GM23338 (cell line): ENCODE data around the gene HSPA2. TPM values are rescaled to one million over a fixed set of nuclear protein-coding genes. Genes with fewer than 3 reads are reported as not detected.

Experiments
- ATAC-seq: fragments of 200-7000 bp; cut with Tn5 transposase; 3 replicates; pipeline ENCODE4 v1.9.1; 2020
- DNase-seq: peaks from one replicate; pipeline ENCODE4 v3.0.0-alpha.2; 2015; ENCODE audit warnings: low spot score
- H2AFZ ChIP-seq: fragments of 200-600 bp; sonication (generic); 2 replicates; pipeline ENCODE4 v1.8.0; 2016; ENCODE audit warnings: antibody characterized with exemption, mild to moderate bottlenecking, moderate library complexity
- H3F3A ChIP-seq: fragments of 200-600 bp; sonication (generic); replicated peaks from 2 replicates; pipeline ENCODE4 v1.8.0; 2017; ENCODE audit warnings: antibody characterized with exemption, mixed run types, low read depth
- H3K27ac ChIP-seq: fragments of 200-600 bp; sonication (generic); 2 replicates; pipeline ENCODE4 v1.6.1; 2016; ENCODE audit warnings: low read depth
- H3K27me3 ChIP-seq: fragments of 200-600 bp; sonication (generic); 2 replicates; pipeline ENCODE4 v1.8.0; 2016; ENCODE audit warnings: mild to moderate bottlenecking, mixed run types, moderate library complexity; ENCODE audit not compliant: insufficient read depth
- H3K36me3 ChIP-seq: fragments of 200-600 bp; sonication (generic); 2 replicates; pipeline ENCODE4 v1.8.0; 2016; ENCODE audit warnings: mild to moderate bottlenecking; ENCODE audit not compliant: insufficient read depth
- H3K4me1 ChIP-seq: fragments of 200-600 bp; sonication (generic); 2 replicates; pipeline ENCODE4 v1.8.0; 2016; ENCODE audit warnings: mild to moderate bottlenecking, moderate library complexity; ENCODE audit not compliant: insufficient read depth
- H3K4me2 ChIP-seq: fragments of 200-600 bp; sonication (generic); 2 replicates; pipeline ENCODE4 v1.7.1; 2017; ENCODE audit warnings: mixed run types
- H3K4me3 ChIP-seq: fragments of 200-600 bp; sonication (generic); 2 replicates; pipeline ENCODE4 v1.6.1; 2016; ENCODE audit warnings: mixed run types
- H3K79me2 ChIP-seq: fragments of 200-600 bp; sonication (generic); replicated peaks from 2 replicates; pipeline ENCODE4 v1.8.0; 2017; ENCODE audit warnings: mild to moderate bottlenecking; ENCODE audit not compliant: insufficient read depth
- H3K9me2 ChIP-seq: fragments of 200-600 bp; sonication (generic); 2 replicates; pipeline ENCODE4 v1.8.0; 2017; ENCODE audit not compliant: insufficient read depth
- H4K20me1 ChIP-seq: fragments of 200-600 bp; sonication (generic); replicated peaks from 2 replicates; pipeline ENCODE4 v1.8.0; 2017; ENCODE audit warnings: mild to moderate bottlenecking; ENCODE audit not compliant: insufficient read depth
- H3K27ac Mint-ChIP-seq: 2 replicates; pipeline ENCODE4 v1.8.0; 2020; ENCODE audit warnings: inconsistent platforms, mild to moderate bottlenecking, moderate library complexity, mixed read lengths
- H3K27me3 Mint-ChIP-seq: 3 replicates; pipeline ENCODE4 v1.8.0; 2022; ENCODE audit warnings: low read depth, mild to moderate bottlenecking, moderate library complexity, mixed read lengths, inconsistent platforms; ENCODE audit not compliant: insufficient read depth, poor library complexity
- H3K36me3 Mint-ChIP-seq: 3 replicates; pipeline ENCODE4 v1.8.0; 2021; ENCODE audit warnings: low read depth, mild to moderate bottlenecking, inconsistent platforms, moderate library complexity, mixed read lengths
- H3K4me1 Mint-ChIP-seq: 3 replicates; pipeline ENCODE4 v1.8.0; 2020; ENCODE audit warnings: mild to moderate bottlenecking, inconsistent platforms, mixed read lengths
- H3K4me3 Mint-ChIP-seq: 3 replicates; pipeline ENCODE4 v1.8.0; 2021; ENCODE audit warnings: moderate library complexity, mild to moderate bottlenecking, inconsistent platforms, mixed read lengths
- H3K9me3 Mint-ChIP-seq: 3 replicates; pipeline ENCODE4 v1.8.0; 2020; ENCODE audit warnings: moderate library complexity, mild to moderate bottlenecking, inconsistent platforms, mixed read lengths
- ETS1 ChIP-seq: IDR thresholded peaks from 2 replicates; pipeline ENCODE4 v1.6.1; 2016; ENCODE audit warnings: antibody characterized with exemption
- EZH2 ChIP-seq: fragments of 200-600 bp; sonication (generic); IDR thresholded peaks from one replicate; pipeline ENCODE4 v1.8.0; 2017; ENCODE audit warnings: antibody characterized with exemption, mild to moderate bottlenecking, low read depth; ENCODE audit not compliant: unreplicated experiment
- STAT1 ChIP-seq: IDR thresholded peaks from one replicate; pipeline ENCODE4 v1.6.1; 2016; ENCODE audit warnings: antibody characterized with exemption; ENCODE audit not compliant: unreplicated experiment
- polyA plus RNA-seq: library from polyadenylated mRNA; unstranded; fragments of >200 nt; fragmentation: Nextera tagmentation; extraction: Ambion mirVana; gene quantifications from 2 replicates; pipeline ENCODE4 v1.2.1, GENCODE V29; 2016
- total RNA-seq: library from RNA; depleted of rRNA; stranded (reverse); fragments of >200 nt; shearing (Covaris generic); gene quantifications from 2 replicates; pipeline ENCODE4 v1.2.3, GENCODE V29; 2014
- TF ChIP-seq, protein P1 (sequence below): fragments of 250-450 bp; sonication (Bioruptor Pico); IDR thresholded peaks from 2 replicates; pipeline ENCODE4 v1.5.0; 2020; ENCODE audit warnings: mild to moderate bottlenecking, moderate library complexity

The HSPA2 gene
- total and polyA plus RNA-seq, 2 experiments from 2014 or later: 88.5 to 130 TPM

GRCh38 chr14:64500088-64500487 lies 40.5 kb upstream of the HSPA2 start:
- Histone ChIP-seq H4K20me1 (0 out of 2 replicates have a peak, but pooled peaks cover 4% of the 10 kb centered on the region), H3K9me2 (no peaks in the 10 kb centered on the region), H3K79me2 (peaks cover 57% of the 10 kb centered on the region), H3K27ac (0 out of 2 replicates have a peak overlapping the region, but pooled peaks have one; percentile 23), H3K4me1 (peaks cover 13% of the 10 kb centered on the region), H3K27me3 (no peaks in the 10 kb centered on the region), H3K36me3 (no peaks in the 10 kb centered on the region), H3F3A (peaks cover 8% of the 10 kb centered on the region; the same call in 1 of the 2 replicates), H3K4me3 (no peak overlapping the region), H3K4me2 (no peak overlapping the region), H2AFZ (no peak overlapping the region)
- ATAC-seq: no peak
- TF ChIP-seq, protein P1, sequence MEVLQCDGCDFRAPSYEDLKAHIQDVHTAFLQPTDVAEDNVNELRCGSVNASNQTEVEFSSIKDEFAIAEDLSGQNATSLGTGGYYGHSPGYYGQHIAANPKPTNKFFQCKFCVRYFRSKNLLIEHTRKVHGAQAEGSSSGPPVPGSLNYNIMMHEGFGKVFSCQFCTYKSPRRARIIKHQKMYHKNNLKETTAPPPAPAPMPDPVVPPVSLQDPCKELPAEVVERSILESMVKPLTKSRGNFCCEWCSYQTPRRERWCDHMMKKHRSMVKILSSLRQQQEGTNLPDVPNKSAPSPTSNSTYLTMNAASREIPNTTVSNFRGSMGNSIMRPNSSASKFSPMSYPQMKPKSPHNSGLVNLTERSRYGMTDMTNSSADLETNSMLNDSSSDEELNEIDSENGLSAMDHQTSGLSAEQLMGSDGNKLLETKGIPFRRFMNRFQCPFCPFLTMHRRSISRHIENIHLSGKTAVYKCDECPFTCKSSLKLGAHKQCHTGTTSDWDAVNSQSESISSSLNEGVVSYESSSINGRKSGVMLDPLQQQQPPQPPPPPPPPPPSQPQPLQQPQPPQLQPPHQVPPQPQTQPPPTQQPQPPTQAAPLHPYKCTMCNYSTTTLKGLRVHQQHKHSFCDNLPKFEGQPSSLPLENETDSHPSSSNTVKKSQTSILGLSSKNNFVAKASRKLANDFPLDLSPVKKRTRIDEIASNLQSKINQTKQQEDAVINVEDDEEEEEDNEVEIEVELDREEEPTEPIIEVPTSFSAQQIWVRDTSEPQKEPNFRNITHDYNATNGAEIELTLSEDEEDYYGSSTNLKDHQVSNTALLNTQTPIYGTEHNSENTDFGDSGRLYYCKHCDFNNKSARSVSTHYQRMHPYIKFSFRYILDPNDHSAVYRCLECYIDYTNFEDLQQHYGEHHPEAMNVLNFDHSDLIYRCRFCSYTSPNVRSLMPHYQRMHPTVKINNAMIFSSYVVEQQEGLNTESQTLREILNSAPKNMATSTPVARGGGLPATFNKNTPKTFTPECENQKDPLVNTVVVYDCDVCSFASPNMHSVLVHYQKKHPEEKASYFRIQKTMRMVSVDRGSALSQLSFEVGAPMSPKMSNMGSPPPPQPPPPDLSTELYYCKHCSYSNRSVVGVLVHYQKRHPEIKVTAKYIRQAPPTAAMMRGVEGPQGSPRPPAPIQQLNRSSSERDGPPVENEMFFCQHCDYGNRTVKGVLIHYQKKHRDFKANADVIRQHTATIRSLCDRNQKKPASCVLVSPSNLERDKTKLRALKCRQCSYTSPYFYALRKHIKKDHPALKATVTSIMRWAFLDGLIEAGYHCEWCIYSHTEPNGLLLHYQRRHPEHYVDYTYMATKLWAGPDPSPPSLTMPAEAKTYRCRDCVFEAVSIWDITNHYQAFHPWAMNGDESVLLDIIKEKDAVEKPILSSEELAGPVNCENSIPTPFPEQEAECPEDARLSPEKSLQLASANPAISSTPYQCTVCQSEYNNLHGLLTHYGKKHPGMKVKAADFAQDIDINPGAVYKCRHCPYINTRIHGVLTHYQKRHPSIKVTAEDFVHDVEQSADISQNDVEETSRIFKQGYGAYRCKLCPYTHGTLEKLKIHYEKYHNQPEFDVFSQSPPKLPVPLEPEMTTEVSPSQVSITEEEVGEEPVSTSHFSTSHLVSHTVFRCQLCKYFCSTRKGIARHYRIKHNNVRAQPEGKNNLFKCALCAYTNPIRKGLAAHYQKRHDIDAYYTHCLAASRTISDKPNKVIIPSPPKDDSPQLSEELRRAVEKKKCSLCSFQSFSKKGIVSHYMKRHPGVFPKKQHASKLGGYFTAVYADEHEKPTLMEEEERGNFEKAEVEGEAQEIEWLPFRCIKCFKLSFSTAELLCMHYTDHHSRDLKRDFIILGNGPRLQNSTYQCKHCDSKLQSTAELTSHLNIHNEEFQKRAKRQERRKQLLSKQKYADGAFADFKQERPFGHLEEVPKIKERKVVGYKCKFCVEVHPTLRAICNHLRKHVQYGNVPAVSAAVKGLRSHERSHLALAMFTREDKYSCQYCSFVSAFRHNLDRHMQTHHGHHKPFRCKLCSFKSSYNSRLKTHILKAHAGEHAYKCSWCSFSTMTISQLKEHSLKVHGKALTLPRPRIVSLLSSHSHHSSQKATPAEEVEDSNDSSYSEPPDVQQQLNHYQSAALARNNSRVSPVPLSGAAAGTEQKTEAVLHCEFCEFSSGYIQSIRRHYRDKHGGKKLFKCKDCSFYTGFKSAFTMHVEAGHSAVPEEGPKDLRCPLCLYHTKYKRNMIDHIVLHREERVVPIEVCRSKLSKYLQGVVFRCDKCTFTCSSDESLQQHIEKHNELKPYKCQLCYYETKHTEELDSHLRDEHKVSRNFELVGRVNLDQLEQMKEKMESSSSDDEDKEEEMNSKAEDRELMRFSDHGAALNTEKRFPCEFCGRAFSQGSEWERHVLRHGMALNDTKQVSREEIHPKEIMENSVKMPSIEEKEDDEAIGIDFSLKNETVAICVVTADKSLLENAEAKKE (CRISPR knock-in tag): no peak
- no peak for TF ChIP-seq ETS1
- TF ChIP-seq EZH2: no peak
- TF ChIP-seq STAT1: no peak
- no peak overlapping the region for H3K4me3 Mint-ChIP-seq
- no peak for DNase-seq
- H3K27ac Mint-ChIP-seq: no peak overlapping the region
- no peaks in the 10 kb centered on the region for H3K9me3 Mint-ChIP-seq
- peaks cover 10% of the 10 kb centered on the region for H3K27me3 Mint-ChIP-seq
- H3K36me3 Mint-ChIP-seq: peaks cover 21% of the 10 kb centered on the region
- peaks cover 16% of the 10 kb centered on the region for H3K4me1 Mint-ChIP-seq
